ENCODE data around the gene DAPP1.

DNA sequence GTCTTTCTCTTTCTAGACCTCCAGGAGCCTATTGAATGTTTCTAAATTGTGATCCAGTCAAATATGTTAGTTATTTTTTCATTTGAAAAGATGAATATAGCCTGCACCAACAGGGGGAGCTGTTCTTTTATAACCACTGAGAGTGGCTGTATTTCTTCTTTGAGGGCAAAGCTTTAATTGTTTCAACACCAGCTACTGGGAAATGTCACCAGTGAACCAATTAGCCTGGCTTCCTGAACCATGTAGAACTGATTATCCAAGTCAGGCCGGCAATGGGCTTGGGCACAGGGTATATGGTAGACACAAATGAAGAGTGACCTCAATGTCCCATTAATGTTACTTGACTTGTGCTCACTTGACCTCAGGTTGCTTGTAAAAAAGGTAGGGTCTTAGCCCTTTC lies 4.8 kb upstream of the DAPP1 start:
- TF ChIP-seq POLR2A (IDR thresholded peaks at IDR 0.05; ENCODE audit: low read depth, low read length), result no peak
- TF ChIP-seq POLR2AphosphoS5 (IDR thresholded peaks at IDR 0.05; ENCODE audit: low read depth, low read length), result no peak
- no peak for TF ChIP-seq TAF1 (IDR thresholded peaks at IDR 0.05; ENCODE audit: borderline replicate concordance, low read depth, low read length)
